ENCODE data around the gene PTK6.

Gene PTK6

GRCh38 chr20:63544958-63545516, 7.9 kb upstream of the PTK6 start:
- TF ChIP-seq TAF1 (IDR thresholded peaks at IDR 0.05; ENCODE audit: borderline replicate concordance, insufficient read depth, low read length) (no peak), FOXP2 (optimal IDR thresholded peaks at IDR 0.05; ENCODE audit: borderline replicate concordance, extremely low read depth, extremely low read length, insufficient read depth) (no peak), REST (IDR thresholded peaks at IDR 0.05; ENCODE audit: insufficient read depth in 1 of 2, low read depth in 2 of 2, low read length in 2 of 2) (no peak), POLR2AphosphoS5 (IDR thresholded peaks at IDR 0.05; ENCODE audit: low read depth, low read length) (no peak), SIN3A (IDR thresholded peaks at IDR 0.05; ENCODE audit: borderline replicate concordance, insufficient read depth, low read length) (no peak)

GRCh38 chr20:63544241-63544957, 7.2 kb upstream of the PTK6 start:
- TF ChIP-seq POLR2AphosphoS5 (IDR thresholded peaks at IDR 0.05; ENCODE audit: low read depth, low read length) = no peak
- TF ChIP-seq REST (IDR thresholded peaks at IDR 0.05; ENCODE audit: insufficient read depth in 1 of 2, low read depth in 2 of 2, low read length in 2 of 2) = no peak
- no peak for TF ChIP-seq FOXP2 (optimal IDR thresholded peaks at IDR 0.05; ENCODE audit: borderline replicate concordance, extremely low read depth, extremely low read length, insufficient read depth)
- no peak for TF ChIP-seq SIN3A (IDR thresholded peaks at IDR 0.05; ENCODE audit: borderline replicate concordance, insufficient read depth, low read length)
- TF ChIP-seq TAF1 (IDR thresholded peaks at IDR 0.05; ENCODE audit: borderline replicate concordance, insufficient read depth, low read length) = no peak

- no peak for TF ChIP-seq POLR2AphosphoS5 (IDR thresholded peaks at IDR 0.05; ENCODE audit: low read depth, low read length)
- TF ChIP-seq SIN3A (IDR thresholded peaks at IDR 0.05; ENCODE audit: borderline replicate concordance, insufficient read depth, low read length) = no peak
- TF ChIP-seq TAF1 (IDR thresholded peaks at IDR 0.05; ENCODE audit: borderline replicate concordance, insufficient read depth, low read length) = no peak
- TF ChIP-seq FOXP2 (optimal IDR thresholded peaks at IDR 0.05; ENCODE audit: borderline replicate concordance, extremely low read depth, extremely low read length, insufficient read depth) = no peak
- TF ChIP-seq REST (IDR thresholded peaks at IDR 0.05; ENCODE audit: insufficient read depth in 1 of 2, low read depth in 2 of 2, low read length in 2 of 2) = no peak
These were observed 6.6 kb upstream of the PTK6 start for GRCh38 chr20:63543733-63544132.

- TF ChIP-seq POLR2AphosphoS5 (IDR thresholded peaks at IDR 0.05; ENCODE audit: low read depth, low read length) = no peak
- no peak for TF ChIP-seq FOXP2 (optimal IDR thresholded peaks at IDR 0.05; ENCODE audit: borderline replicate concordance, extremely low read depth, extremely low read length, insufficient read depth)
- TF ChIP-seq REST (IDR thresholded peaks at IDR 0.05; ENCODE audit: insufficient read depth in 1 of 2, low read depth in 2 of 2, low read length in 2 of 2) = no peak
- no peak for TF ChIP-seq SIN3A (IDR thresholded peaks at IDR 0.05; ENCODE audit: borderline replicate concordance, insufficient read depth, low read length)
These were observed 6.0 kb upstream of the PTK6 start for GRCh38 chr20:63543131-63543530.
